ENCODE results near the gene MNX1. TPM values are rescaled to one million over a fixed set of nuclear protein-coding genes. Genes with fewer than 3 reads are reported as not detected.

MNX1 gene
- total and polyA plus RNA-seq, 10 of the 15 experiments (the other 5 are each of a cell fraction or from before 2014, with no cell fraction given): 0.22 to 2.7 (median 1.3) TPM; not detected in 1

GRCh38 chr7:157047148-157047547, 36.7 kb upstream of the MNX1 start (continued):
- TF ChIP-seq BCLAF1 (IDR thresholded peaks at IDR 0.05): no peak
- no peak for TF ChIP-seq SMARCA5 (IDR thresholded peaks at IDR 0.05)
- no peak for TF ChIP-seq PML (IDR thresholded peaks at IDR 0.05; ENCODE audit: low read length)
- TF ChIP-seq RBBP5 (conservative IDR thresholded peaks at IDR 0.05): no peak
- TF ChIP-seq HDAC2 (IDR thresholded peaks at IDR 0.05): no peak

- RAD21 ChIA-PET (ENCODE audit: unreplicated experiment): no interaction called here
- FAIRE-seq (no peak), DNase-seq (ENCODE audit: low read depth, low spot score) (no peak), ATAC-seq (no peak)
- Histone ChIP-seq H3K27ac (ENCODE audit: control insufficient read depth, insufficient read depth) (no peak overlapping the region), H3K79me2 (ENCODE audit: control insufficient read depth, insufficient read depth, low read length) (no peaks in the 10 kb centered on the region), H3K36me3 (ENCODE audit: control insufficient read depth in 2 of 2, insufficient read depth in 2 of 2, low read length in 1 of 2) (no peaks in the 10 kb centered on the region), H3K4me3 (no peak overlapping the region), H3K9me3 (replicated peaks; ENCODE audit: control insufficient read depth, insufficient read depth, low read length) (no peaks in the 10 kb centered on the region), H3K9ac (ENCODE audit: control insufficient read depth, insufficient read depth, low read length) (no peak overlapping the region), H3K4me1 (ENCODE audit: control insufficient read depth, insufficient read depth, low read length) (no peaks in the 10 kb centered on the region), H3K27me3 (replicated peaks in 1 of 2; ENCODE audit: control insufficient read depth in 2 of 2, insufficient read depth in 2 of 2, low read length in 1 of 2) (no peaks in the 10 kb centered on the region; a peak in 2 of 4 replicates), H2AFZ (ENCODE audit: control insufficient read depth, low read depth, low read length) (no peak overlapping the region), H3K4me2 (ENCODE audit: control insufficient read depth, insufficient read depth) (no peak overlapping the region), H4K20me1 (ENCODE audit: control insufficient read depth, insufficient read depth) (no peaks in the 10 kb centered on the region)
- no TSS peak for BruUV-seq (replicated peaks)
- SMC1A ChIA-PET (ENCODE audit: uncharacterized antibody, unreplicated experiment): no interaction called here
- intact Hi-C loops (cut with micrococcal nuclease; ENCODE audit: unreplicated experiment) (no loop called here), in situ Hi-C loops (cut with MboI) (no loop called here)
- 50% methylated on average over 1 of the region's 1 CpG for WGBS (ENCODE audit: insufficient coverage, insufficient replicate concordance, low lambda C conversion rate, missing lambda C conversion rate)
- CTCF ChIA-PET: no interaction called here
- POLR2A ChIA-PET: no interaction called here
- TF ChIP-seq REST (IDR thresholded peaks at IDR 0.05; ENCODE audit: low read depth, low read length) (no peak), NBN (IDR thresholded peaks at IDR 0.05) (no peak), NR2C2 (IDR thresholded peaks at IDR 0.05; ENCODE audit: borderline replicate concordance, control insufficient read depth, insufficient read length, low read depth) (no peak), SPI1 (IDR thresholded peaks at IDR 0.05; ENCODE audit: borderline replicate concordance, insufficient read depth, low read depth, low read length) (no peak), PAX5 (IDR thresholded peaks at IDR 0.05; ENCODE audit: borderline replicate concordance, low read depth, low read length) (no peak), SUPT20H (IDR thresholded peaks at IDR 0.05; ENCODE audit: borderline replicate concordance, control insufficient read depth, low read depth, low read length) (no peak), YY1 (IDR thresholded peaks at IDR 0.05; ENCODE audit: low read depth, low read length) (no peak), CEBPZ (IDR thresholded peaks at IDR 0.05; ENCODE audit: low read depth, low read length) (no peak), NFIC (IDR thresholded peaks at IDR 0.05; ENCODE audit: low read depth, low read length) (no peak), DPF2 (IDR thresholded peaks at IDR 0.05) (no peak), IKZF2 (IDR thresholded peaks at IDR 0.05) (no peak)
Observed at GRCh38 chr7:157046681-157047080, 36.2 kb upstream of the MNX1 start.
